SH-SY5Y (cell line): ENCODE data around the gene SPATA16.

Experiments
- GATA2 ChIP-seq: IDR thresholded peaks from 2 replicates; pipeline ENCODE4 v1.6.1; 2011; ENCODE audit warnings: mild to moderate bottlenecking, low read depth, low read length
- GATA3 ChIP-seq: IDR thresholded peaks from 2 replicates; pipeline ENCODE4 v1.6.1; 2011; ENCODE audit warnings: low read depth, mild to moderate bottlenecking, low read length, moderate library complexity

GRCh38 chr3:173135059-173135458 lies 6.0 kb downstream of the SPATA16 start:
- TF ChIP-seq GATA3 = no peak
- TF ChIP-seq GATA2 = no peak
